GM23338 (cell line): ENCODE results near the gene CTNNA2. TPM values are rescaled to one million over a fixed set of nuclear protein-coding genes. Genes with fewer than 3 reads are reported as not detected.
A peak's percentile ranks its signal among the peaks of the same experiment; 100 is the strongest.

Experiments used
- ATAC-seq: fragments of 200-7000 bp; cut with Tn5 transposase; 3 replicates; pipeline ENCODE4 v1.9.1; 2020
- DNase-seq: peaks from one replicate; pipeline ENCODE4 v3.0.0-alpha.2; 2015; ENCODE audit warnings: low spot score
- H2AFZ ChIP-seq: fragments of 200-600 bp; sonication (generic); 2 replicates; pipeline ENCODE4 v1.8.0; 2016; ENCODE audit warnings: antibody characterized with exemption, mild to moderate bottlenecking, moderate library complexity
- H3F3A ChIP-seq: fragments of 200-600 bp; sonication (generic); replicated peaks from 2 replicates; pipeline ENCODE4 v1.8.0; 2017; ENCODE audit warnings: antibody characterized with exemption, mixed run types, low read depth
- H3K27ac ChIP-seq: fragments of 200-600 bp; sonication (generic); 2 replicates; pipeline ENCODE4 v1.6.1; 2016; ENCODE audit warnings: low read depth
- H3K27me3 ChIP-seq: fragments of 200-600 bp; sonication (generic); 2 replicates; pipeline ENCODE4 v1.8.0; 2016; ENCODE audit warnings: mild to moderate bottlenecking, mixed run types, moderate library complexity; ENCODE audit not compliant: insufficient read depth
- H3K36me3 ChIP-seq: fragments of 200-600 bp; sonication (generic); 2 replicates; pipeline ENCODE4 v1.8.0; 2016; ENCODE audit warnings: mild to moderate bottlenecking; ENCODE audit not compliant: insufficient read depth
- H3K4me1 ChIP-seq: fragments of 200-600 bp; sonication (generic); 2 replicates; pipeline ENCODE4 v1.8.0; 2016; ENCODE audit warnings: mild to moderate bottlenecking, moderate library complexity; ENCODE audit not compliant: insufficient read depth
- H3K4me2 ChIP-seq: fragments of 200-600 bp; sonication (generic); 2 replicates; pipeline ENCODE4 v1.7.1; 2017; ENCODE audit warnings: mixed run types
- H3K4me3 ChIP-seq: fragments of 200-600 bp; sonication (generic); 2 replicates; pipeline ENCODE4 v1.6.1; 2016; ENCODE audit warnings: mixed run types
- H3K79me2 ChIP-seq: fragments of 200-600 bp; sonication (generic); replicated peaks from 2 replicates; pipeline ENCODE4 v1.8.0; 2017; ENCODE audit warnings: mild to moderate bottlenecking; ENCODE audit not compliant: insufficient read depth
- H3K9me2 ChIP-seq: fragments of 200-600 bp; sonication (generic); 2 replicates; pipeline ENCODE4 v1.8.0; 2017; ENCODE audit not compliant: insufficient read depth
- H4K20me1 ChIP-seq: fragments of 200-600 bp; sonication (generic); replicated peaks from 2 replicates; pipeline ENCODE4 v1.8.0; 2017; ENCODE audit warnings: mild to moderate bottlenecking; ENCODE audit not compliant: insufficient read depth
- H3K27ac Mint-ChIP-seq: 2 replicates; pipeline ENCODE4 v1.8.0; 2020; ENCODE audit warnings: inconsistent platforms, mild to moderate bottlenecking, moderate library complexity, mixed read lengths
- H3K27me3 Mint-ChIP-seq: 3 replicates; pipeline ENCODE4 v1.8.0; 2022; ENCODE audit warnings: low read depth, mild to moderate bottlenecking, moderate library complexity, mixed read lengths, inconsistent platforms; ENCODE audit not compliant: insufficient read depth, poor library complexity
- H3K36me3 Mint-ChIP-seq: 3 replicates; pipeline ENCODE4 v1.8.0; 2021; ENCODE audit warnings: low read depth, mild to moderate bottlenecking, inconsistent platforms, moderate library complexity, mixed read lengths
- H3K4me1 Mint-ChIP-seq: 3 replicates; pipeline ENCODE4 v1.8.0; 2020; ENCODE audit warnings: mild to moderate bottlenecking, inconsistent platforms, mixed read lengths
- H3K4me3 Mint-ChIP-seq: 3 replicates; pipeline ENCODE4 v1.8.0; 2021; ENCODE audit warnings: moderate library complexity, mild to moderate bottlenecking, inconsistent platforms, mixed read lengths
- H3K9me3 Mint-ChIP-seq: 3 replicates; pipeline ENCODE4 v1.8.0; 2020; ENCODE audit warnings: moderate library complexity, mild to moderate bottlenecking, inconsistent platforms, mixed read lengths
- CTCF ChIP-seq, 2 experiments: fragments of 200-600 bp in 1 of 2; sonication (generic) in 1 of 2; conservative IDR thresholded peaks; 2 replicates each; pipeline versions ENCODE4 v1.5.1 to v1.6.1; 2016 to 2017; ENCODE audit warnings: antibody characterized with exemption in 2 of 2, low read depth in 2 of 2, mild to moderate bottlenecking in 2 of 2, moderate library complexity in 1 of 2
- ETS1 ChIP-seq: IDR thresholded peaks from 2 replicates; pipeline ENCODE4 v1.6.1; 2016; ENCODE audit warnings: antibody characterized with exemption
- EZH2 ChIP-seq: fragments of 200-600 bp; sonication (generic); IDR thresholded peaks from one replicate; pipeline ENCODE4 v1.8.0; 2017; ENCODE audit warnings: antibody characterized with exemption, mild to moderate bottlenecking, low read depth; ENCODE audit not compliant: unreplicated experiment
- EZH2phosphoT487 ChIP-seq: fragments of 200-600 bp; sonication (generic); IDR thresholded peaks from one replicate; pipeline ENCODE4 v1.8.1; 2018; ENCODE audit warnings: antibody characterized with exemption; ENCODE audit not compliant: unreplicated experiment
- JUNB ChIP-seq: IDR thresholded peaks from one replicate; pipeline ENCODE4 v1.6.1; 2016; ENCODE audit warnings: antibody characterized with exemption; ENCODE audit not compliant: unreplicated experiment
- POLR2AphosphoS5 ChIP-seq: IDR thresholded peaks from 2 replicates; pipeline ENCODE4 v1.6.1; 2016; ENCODE audit warnings: antibody characterized with exemption, low read depth
- STAT1 ChIP-seq: IDR thresholded peaks from one replicate; pipeline ENCODE4 v1.6.1; 2016; ENCODE audit warnings: antibody characterized with exemption; ENCODE audit not compliant: unreplicated experiment
- ZNF114 ChIP-seq: fragments of 250-450 bp; sonication (Bioruptor Pico); IDR thresholded peaks from 2 replicates; pipeline ENCODE4 v1.5.0; 2020; ENCODE audit warnings: mild to moderate bottlenecking, moderate library complexity
- ZNF331 ChIP-seq: fragments of 250-450 bp; sonication (Bioruptor Pico); IDR thresholded peaks from 2 replicates; pipeline ENCODE4 v1.5.0; 2020; ENCODE audit warnings: low read depth, mild to moderate bottlenecking, moderate library complexity
- ZNF462 ChIP-seq: fragments of 250-450 bp; sonication (Bioruptor Pico); IDR thresholded peaks from 2 replicates; pipeline ENCODE4 v1.5.0; 2020; ENCODE audit warnings: mild to moderate bottlenecking, moderate library complexity
- polyA plus RNA-seq: library from polyadenylated mRNA; unstranded; fragments of >200 nt; fragmentation: Nextera tagmentation; extraction: Ambion mirVana; gene quantifications from 2 replicates; pipeline ENCODE4 v1.2.1, GENCODE V29; 2016
- total RNA-seq: library from RNA; depleted of rRNA; stranded (reverse); fragments of >200 nt; shearing (Covaris generic); gene quantifications from 2 replicates; pipeline ENCODE4 v1.2.3, GENCODE V29; 2014

CTNNA2 gene
- total and polyA plus RNA-seq, 2 experiments from 2014 or later: 6.4 to 15.6 TPM

GRCh38 chr2:79876430-79876829 lies 363.6 kb downstream of the CTNNA2 start:
- no peaks in the 10 kb centered on the region for H4K20me1 ChIP-seq
- H3K27me3 ChIP-seq: no peaks in the 10 kb centered on the region
- H3K79me2 ChIP-seq: no peaks in the 10 kb centered on the region
- TF ChIP-seq CTCF (conservative IDR thresholded peaks at IDR 0.05; ENCODE audit: low read depth in 2 of 2) (peak; percentile 50 to 67), JUNB (no peak)
- H3K4me1 ChIP-seq: no peaks in the 10 kb centered on the region
- DNase-seq: peak; percentile 60
- H2AFZ ChIP-seq: no peak overlapping the region
- Mint-ChIP-seq H3K36me3 (peaks cover 6% of the 10 kb centered on the region; the same call in 2 of the 3 replicates), H3K4me1 (peaks cover under 1% of the 10 kb centered on the region; the same call in 2 of the 3 replicates), H3K27ac (no peak overlapping the region), H3K4me3 (no peak overlapping the region), H3K27me3 (no peaks in the 10 kb centered on the region), H3K9me3 (no peaks in the 10 kb centered on the region; the same call in 2 of the 3 replicates)
- no peak overlapping the region for H3K4me2 ChIP-seq
- H3F3A ChIP-seq: no peaks in the 10 kb centered on the region
- no peak overlapping the region for H3K27ac ChIP-seq
- peak; percentile 25; the same call in 1 of the 3 replicates for ATAC-seq
- no peak overlapping the region for H3K4me3 ChIP-seq
- peaks cover 7% of the 10 kb centered on the region; the same call in 1 of the 2 replicates for H3K9me2 ChIP-seq
- H3K36me3 ChIP-seq: no peaks in the 10 kb centered on the region

GRCh38 chr2:79882548-79882947 lies 369.7 kb downstream of the CTNNA2 start:
- peak; percentile 82 for ATAC-seq
- H3K27me3 Mint-ChIP-seq: no peaks in the 10 kb centered on the region
- no peak for DNase-seq
- peak overlapping the region; percentile 50; the same call in 1 of the 2 replicates for H3K4me2 ChIP-seq
- H3K27ac Mint-ChIP-seq: no peak overlapping the region
- H3K36me3 Mint-ChIP-seq: peaks cover 3% of the 10 kb centered on the region; the same call in 2 of the 3 replicates
- no peaks in the 10 kb centered on the region for H3K36me3 ChIP-seq
- no peak overlapping the region for H3K4me3 ChIP-seq
- H3K4me1 Mint-ChIP-seq: peaks cover 8% of the 10 kb centered on the region
- H3K27ac ChIP-seq: no peak overlapping the region
- no peaks in the 10 kb centered on the region; the same call in 2 of the 3 replicates for H3K9me3 Mint-ChIP-seq
- H3F3A ChIP-seq: no peaks in the 10 kb centered on the region
- no peak overlapping the region for H2AFZ ChIP-seq
- peaks cover 10% of the 10 kb centered on the region; the same call in 1 of the 2 replicates for H3K4me1 ChIP-seq
- H4K20me1 ChIP-seq: no peaks in the 10 kb centered on the region
- no peaks in the 10 kb centered on the region for H3K27me3 ChIP-seq
- H3K4me3 Mint-ChIP-seq: no peak overlapping the region
- H3K9me2 ChIP-seq: peaks cover 7% of the 10 kb centered on the region; the same call in 1 of the 2 replicates
- no peaks in the 10 kb centered on the region for H3K79me2 ChIP-seq
- no peak for TF ChIP-seq EZH2phosphoT487
- TF ChIP-seq ZNF462 (CRISPR knock-in tag): no peak
- TF ChIP-seq STAT1: no peak
- TF ChIP-seq ETS1: no peak
- no peak for TF ChIP-seq ZNF331 (CRISPR knock-in tag)
- no peak for TF ChIP-seq EZH2
- TF ChIP-seq POLR2AphosphoS5: no peak
- TF ChIP-seq ZNF114: no peak
- TF ChIP-seq JUNB: no peak
